NCI-H2029 treated with DMSO at 0.1 percent for 48 hours (cell line): Measurements from ENCODE around the gene ADAM22.
"Not testable (repeated sequence)": the region's sequence is repeated elsewhere in the genome, so short reads cannot be mapped to it uniquely, and the experiment has no call there.

Source experiments
- DNase-seq: peaks from one replicate; lab custom pipeline; 2025; lab: John Stamatoyannopoulos, UW

Gene ADAM22

DNA sequence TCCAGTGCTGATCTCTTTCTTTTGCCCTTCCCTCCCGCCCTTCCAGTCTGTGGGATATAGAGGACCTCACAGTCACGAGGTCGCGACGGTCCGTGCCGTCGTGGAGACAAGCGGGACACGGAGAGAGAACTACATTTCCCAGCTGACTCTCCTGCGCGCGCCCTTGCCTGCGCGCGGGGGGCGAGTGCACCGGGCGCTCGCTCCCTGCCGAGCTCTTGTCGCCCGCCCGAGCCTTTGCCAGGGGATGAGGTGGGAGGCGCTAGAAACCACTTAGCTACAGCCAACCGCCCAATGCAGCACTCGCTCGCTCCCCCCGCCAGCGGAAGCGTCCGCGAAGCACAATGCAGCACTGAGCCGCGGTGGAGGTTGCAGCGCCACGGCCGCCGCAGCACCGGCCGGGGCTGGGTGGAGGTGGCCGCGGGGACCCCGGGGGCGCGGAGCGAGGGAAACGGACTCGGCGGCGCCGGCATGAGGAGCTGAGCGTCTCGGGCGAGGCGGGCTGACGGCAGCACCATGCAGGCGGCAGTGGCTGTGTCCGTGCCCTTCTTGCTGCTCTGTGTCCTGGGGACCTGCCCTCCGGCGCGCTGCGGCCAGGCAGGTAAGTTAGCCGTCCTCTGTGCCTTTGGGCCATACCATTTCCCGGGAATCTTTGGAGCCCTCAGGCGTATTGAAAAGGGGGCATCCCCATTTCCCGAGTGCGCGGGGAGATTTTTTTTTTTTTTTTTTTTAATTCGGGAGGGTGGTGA is at the start of gene ADAM22:
Gene ADAM22 (plus strand): TSS at position 299 of the 746 bp plus-strand sequence. CDS start 215 bp downstream, at position 514.
- peak; percentile 82 for DNase-seq

GRCh38 chr7:87885018-87885417 is 49.0 kb upstream of the ADAM22 start:
- no peak for DNase-seq

GRCh38 chr7:87886875-87887274 is 47.2 kb upstream of the ADAM22 start:
- no peak for DNase-seq

DNA sequence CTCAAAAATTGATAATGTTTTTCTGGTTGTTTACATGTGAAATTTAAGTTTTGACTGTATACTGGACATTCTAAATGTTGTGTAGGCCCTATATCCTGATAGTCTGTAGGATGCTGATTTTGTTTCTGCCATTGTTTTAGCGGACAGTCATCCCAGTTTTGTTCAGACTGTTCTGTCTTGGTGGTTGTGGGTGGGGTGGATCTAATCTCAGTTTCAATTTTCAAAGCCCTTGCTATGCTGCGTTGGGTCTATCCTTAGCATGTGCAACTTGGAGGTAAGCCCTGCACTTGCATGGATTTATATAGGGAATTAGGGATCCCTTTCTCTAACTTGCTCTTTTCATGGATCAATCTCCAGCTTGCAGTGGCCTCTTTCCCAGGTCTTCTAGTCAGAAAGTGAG is 38.7 kb upstream of the ADAM22 start:
- no peak for DNase-seq

- no peak for DNase-seq
Observed at GRCh38 chr7:87899255-87899654, 34.8 kb upstream of the ADAM22 start.

GRCh38 chr7:87907136-87907906 is 26.7 kb upstream of the ADAM22 start:
- not testable (repeated sequence) for DNase-seq

DNA sequence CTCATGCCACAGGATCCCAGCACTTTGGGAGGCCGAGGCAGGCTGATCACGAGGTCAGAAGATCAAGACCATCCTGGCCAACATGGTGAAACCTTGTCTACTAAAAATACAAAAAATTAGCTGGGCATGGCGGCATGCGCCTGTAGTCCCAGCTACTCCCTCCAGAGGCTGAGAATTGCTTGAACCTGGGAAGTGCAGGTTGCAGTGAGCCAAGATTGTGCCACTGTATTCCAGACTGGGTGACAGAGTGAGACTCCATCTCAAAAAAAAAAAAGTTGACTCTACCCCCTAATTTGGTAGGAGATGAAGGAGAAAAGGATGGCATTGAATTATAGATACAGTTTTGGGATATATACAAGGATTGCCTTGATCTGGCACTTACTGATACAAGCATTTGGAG is 25.2 kb upstream of the ADAM22 start:
- DNase-seq, result not testable (repeated sequence)

GRCh38 chr7:87912121-87912520 is 21.9 kb upstream of the ADAM22 start:
- DNase-seq, result no peak

GRCh38 chr7:87918740-87919139 is 15.3 kb upstream of the ADAM22 start:
- DNase-seq, result no peak

DNA sequence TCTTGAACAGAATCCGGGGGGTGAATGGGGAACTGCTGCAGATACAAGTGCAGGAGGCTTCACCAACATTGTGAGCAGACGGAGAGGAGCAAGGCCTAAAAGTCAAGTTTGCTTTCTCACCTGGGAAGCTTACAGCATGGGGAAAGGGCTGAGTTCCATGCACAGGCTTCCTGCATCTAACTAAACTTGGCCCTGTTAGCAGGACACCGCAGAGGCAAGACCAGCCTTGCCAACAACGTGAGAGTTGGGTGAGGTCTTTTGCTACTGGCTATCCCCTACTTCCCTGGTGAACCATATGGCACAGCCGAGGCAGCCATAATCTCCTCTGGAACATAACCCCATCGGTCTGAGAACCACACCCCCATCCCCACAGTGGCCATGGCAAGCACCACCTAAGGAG is 14.2 kb upstream of the ADAM22 start:
- no peak for DNase-seq

DNA sequence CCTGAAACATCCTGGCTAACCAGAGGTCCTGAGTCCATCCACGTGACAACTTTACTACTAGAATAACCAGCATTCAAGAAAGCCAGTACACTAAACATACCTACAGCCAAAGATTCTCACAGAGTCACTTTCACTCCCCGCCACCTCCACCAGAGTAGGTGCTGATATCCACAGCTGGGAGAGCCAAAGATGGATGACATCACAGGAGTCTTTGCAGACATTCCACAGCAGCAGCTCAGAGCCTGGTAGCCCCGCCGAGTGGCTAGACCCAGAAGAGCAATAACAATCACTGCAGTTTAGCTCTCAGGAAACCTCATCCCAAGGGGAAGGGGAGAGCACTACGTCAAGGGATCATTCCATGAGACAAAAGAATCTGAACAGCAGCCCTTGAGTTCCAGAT is 13.5 kb upstream of the ADAM22 start:
- no peak for DNase-seq

GRCh38 chr7:87922759-87923395 is 11.2 kb upstream of the ADAM22 start:
- peak; percentile 12 for DNase-seq

DNA sequence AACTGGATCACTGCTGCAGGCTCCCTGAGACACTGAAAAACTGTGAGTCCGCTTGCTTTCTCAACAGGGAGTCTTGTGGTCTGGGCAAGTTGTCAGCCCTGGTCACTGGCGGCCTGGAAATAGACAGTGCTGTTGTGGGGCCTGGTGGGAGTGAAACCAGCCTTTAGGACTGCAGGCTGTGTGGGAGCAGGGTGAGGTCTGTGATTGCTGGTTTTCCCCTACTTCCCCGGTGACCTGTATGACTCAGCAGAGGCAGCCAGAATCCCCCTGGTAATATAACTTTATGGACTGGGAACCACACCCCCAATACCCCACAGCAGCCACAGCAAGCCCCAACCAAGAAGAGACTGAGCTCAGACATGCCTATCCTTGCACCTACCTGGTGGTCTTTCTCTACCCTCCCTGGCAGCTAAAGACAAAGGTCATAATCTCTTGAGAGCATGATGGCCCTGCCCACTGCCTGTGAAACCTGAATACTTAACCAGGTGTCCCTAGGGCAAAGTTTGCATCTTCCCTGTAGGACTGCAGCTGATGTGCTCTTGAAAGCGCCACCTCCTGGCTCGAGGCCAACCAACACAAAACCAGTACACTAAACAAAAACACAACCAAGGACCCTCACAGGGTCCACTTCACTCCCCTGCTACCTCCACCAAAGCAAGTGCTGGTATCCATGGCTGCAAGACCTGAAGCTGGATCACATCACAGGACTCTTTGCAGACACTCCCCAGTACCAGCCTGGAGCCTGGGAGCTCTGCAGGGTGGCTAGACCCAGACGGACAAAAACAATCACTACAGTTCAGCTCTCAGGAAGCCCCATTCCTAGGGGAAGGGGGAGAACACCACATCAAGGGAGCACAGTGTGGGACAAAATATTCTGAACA is 7.2 kb upstream of the ADAM22 start:
- DNase-seq, result peak; percentile 10

DNA sequence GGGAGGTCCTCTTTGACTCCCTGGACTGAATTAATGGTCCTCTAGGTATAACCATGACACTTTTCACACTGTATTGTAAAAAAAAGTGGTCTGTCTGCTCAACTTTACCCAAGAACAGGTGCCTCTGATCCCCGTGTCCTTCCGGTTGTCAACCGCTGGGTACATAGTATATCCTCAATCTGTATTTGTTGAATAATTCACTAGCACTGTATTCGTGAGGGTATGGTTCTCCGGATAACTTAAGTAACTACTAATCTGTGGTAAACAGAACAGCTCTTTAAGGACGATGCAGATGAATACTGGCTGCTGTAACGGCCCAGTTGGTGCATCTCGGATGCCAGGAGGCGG is 472 bp upstream of the ADAM22 start:
- no peak for DNase-seq

GRCh38 chr7:87934699-87935383 is 790 bp downstream of the ADAM22 start:
- no peak for DNase-seq

DNA sequence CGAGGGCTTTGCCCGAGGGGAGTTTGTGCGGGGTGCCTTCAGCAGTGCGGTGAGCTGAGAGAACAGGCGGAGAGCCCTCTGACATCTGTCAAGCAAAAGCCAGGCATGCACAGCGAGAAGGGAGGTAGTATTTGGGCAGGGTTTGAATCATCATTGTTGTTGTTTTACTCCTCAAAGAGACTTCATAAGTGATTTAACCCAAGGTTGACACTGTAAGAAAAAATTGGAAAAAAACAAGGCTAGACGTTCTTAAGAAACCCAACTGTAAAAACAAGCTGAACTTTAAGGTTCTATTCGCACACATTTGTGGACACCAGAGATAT is 1.3 kb downstream of the ADAM22 start:
- DNase-seq, result no peak

DNA sequence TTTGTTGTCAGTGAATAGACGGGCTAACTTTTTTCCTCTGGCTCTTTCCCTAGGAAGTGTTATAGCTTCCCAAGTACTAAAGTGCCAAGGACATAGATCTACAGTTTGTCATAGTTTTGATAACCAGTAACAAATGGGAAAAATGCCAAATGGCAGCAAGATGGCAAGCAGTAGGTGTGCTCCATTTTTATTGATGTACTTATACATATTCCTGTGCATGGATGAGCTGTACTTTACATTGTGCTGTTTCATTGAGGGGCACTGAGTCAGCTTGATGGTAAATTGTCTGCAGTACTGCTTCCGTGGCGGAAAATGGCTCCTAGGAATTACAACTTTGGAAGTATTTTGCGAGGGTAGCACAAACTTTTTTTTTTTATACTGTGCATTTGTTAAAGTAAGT is 7.1 kb downstream of the ADAM22 start:
- DNase-seq, result no peak

GRCh38 chr7:87944547-87944946 is 10.5 kb downstream of the ADAM22 start:
- no peak for DNase-seq

DNA sequence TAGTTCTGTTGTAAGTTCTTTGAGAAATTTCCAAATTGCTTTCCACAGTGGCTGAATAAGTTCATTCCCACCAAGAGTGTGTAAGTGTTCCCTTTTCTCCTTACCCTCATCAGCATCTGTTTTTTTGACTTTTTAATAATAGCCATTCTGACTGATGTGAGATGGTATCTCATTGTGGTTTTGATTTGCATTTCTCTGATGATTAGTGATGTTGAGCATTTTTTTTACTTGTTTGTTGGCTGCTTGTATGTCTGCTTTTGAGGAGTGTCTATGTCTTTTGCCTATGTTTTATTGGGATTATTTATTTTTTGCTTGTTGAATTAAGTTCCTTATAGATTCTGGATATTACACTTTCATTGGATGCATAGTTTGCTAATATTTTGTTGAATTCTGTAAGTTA is 11.9 kb downstream of the ADAM22 start:
- not testable (repeated sequence) for DNase-seq

- no peak for DNase-seq
Observed at GRCh38 chr7:87948371-87948770, 14.3 kb downstream of the ADAM22 start.

DNA sequence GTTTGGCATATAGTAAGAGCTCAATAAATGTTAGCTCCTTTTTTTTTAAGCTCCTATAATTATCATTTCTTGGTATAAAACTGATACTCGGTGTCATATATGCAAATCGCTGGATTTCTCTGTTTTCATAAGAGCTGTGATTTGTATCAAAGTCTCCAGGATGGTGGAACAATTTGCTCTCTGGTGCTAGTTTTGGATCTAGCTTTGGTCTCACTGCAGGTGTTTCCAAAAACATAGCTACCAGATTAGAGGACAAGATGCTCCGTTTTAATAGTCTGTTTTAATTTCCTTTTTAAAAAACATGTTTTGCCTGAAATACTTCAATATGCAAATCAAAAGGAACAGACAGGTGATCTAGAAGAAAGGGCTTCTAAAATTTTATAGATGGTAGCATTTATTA is 25.3 kb downstream of the ADAM22 start:
- no peak for DNase-seq

DNA sequence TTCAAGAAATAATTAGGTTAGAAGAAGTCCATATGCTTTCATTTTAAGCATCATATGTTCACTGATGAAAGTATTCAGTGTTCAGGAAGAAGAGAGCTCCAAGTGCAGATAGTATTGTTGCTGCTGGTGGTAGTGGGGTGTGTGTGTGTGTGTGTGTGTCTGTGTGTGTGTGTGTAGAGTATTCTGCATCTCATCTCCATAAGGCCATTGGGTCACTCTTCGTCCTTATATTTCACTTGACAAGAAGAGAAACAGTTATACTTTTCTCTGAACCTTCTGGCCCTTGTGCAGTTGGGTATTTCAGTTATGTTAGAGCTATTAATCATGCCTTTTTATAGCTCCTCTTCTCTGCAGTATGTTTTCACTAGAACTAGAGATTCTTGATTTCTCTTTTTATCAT is 26.2 kb downstream of the ADAM22 start:
- no peak for DNase-seq
